ENCODE results near the gene DNAH9. TPM values are rescaled to one million over a fixed set of nuclear protein-coding genes. Genes with fewer than 3 reads are reported as not detected.

Gene DNAH9
- total RNA-seq, 1 experiment from 2014 or later, result 0.22 TPM

DNA sequence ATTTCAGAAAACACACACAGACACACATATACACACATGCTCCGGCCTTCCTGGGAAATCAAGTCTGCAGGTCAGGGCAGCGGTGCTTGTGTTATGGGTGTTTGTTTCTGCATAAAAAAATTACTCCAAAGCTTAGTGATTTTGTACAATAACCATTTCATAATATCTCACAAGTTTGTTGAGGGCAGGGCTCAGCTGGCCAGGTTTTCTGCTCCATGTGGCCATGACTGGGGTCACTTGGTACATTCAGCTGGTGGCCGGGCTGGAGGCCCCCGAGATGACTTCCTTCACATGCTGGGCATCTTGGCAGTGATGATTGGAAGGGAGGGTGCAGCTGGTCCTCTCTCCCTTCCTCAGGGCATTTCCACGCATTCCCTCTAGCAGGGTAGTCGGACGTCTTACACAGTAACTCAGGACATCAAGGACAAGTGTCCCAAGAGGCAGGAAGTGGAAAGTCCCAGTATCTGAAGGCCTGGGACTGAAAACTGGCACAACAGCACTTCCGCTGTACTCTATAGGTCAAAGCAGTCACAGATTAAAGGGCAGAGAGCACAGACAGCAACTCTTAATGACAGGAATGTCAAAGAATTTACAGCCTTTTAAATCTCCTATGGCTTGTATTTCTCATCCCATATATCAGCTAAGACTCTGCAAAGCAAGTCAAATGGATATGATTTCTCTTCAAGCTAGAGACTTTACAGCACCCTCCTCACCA lies 271.6 kb downstream of the DNAH9 start:
- H3K23me2 ChIP-seq (ENCODE audit: insufficient read length, low read depth, low read length, poor library complexity, severe bottlenecking), result no peaks in the 10 kb centered on the region
- no peak overlapping the region for H3K18ac ChIP-seq (ENCODE audit: insufficient read length, low read depth, low read length)
- no peaks in the 10 kb centered on the region for H3K79me2 ChIP-seq (ENCODE audit: insufficient read depth, low read length)
- H2BK20ac ChIP-seq (ENCODE audit: low read depth, low read length, poor library complexity, severe bottlenecking), result no peak overlapping the region
- no peaks in the 10 kb centered on the region for H3K79me1 ChIP-seq (ENCODE audit: insufficient read depth, low read depth, low read length, poor library complexity, severe bottlenecking)
- no peak overlapping the region for H2BK5ac ChIP-seq (ENCODE audit: insufficient read length, low read length)
- H3K27me3 Mint-ChIP-seq (ENCODE audit: low read depth), result peaks cover 2% of the 10 kb centered on the region
- H3K27me3 ChIP-seq (ENCODE audit: insufficient read depth, low read length), result no peaks in the 10 kb centered on the region; the same call in 1 of the 2 replicates
- H3K27ac ChIP-seq (ENCODE audit: insufficient read length, low read depth, low read length), result no peak overlapping the region
- no peaks in the 10 kb centered on the region for H4K20me1 ChIP-seq (ENCODE audit: control insufficient read depth, insufficient read depth, insufficient read length)
- H3K9ac ChIP-seq (ENCODE audit: extremely low read depth, insufficient read length, low read length), result no peak overlapping the region
- H2BK120ac ChIP-seq (ENCODE audit: low read depth, low read length, poor library complexity, severe bottlenecking), result no peak overlapping the region
- H3K9me3 Mint-ChIP-seq, result peaks cover 34 to 35% of the 10 kb centered on the region in 2 experiments
- H3K36me3 Mint-ChIP-seq (ENCODE audit: insufficient read depth in 1 of 3, low read depth in 3 of 3), result peaks cover 9 to 38% (median 18%) of the 10 kb centered on the region in 3 experiments
- no peak overlapping the region for H4K91ac ChIP-seq (ENCODE audit: insufficient read length, low read depth, low read length)
- H3T11ph ChIP-seq (ENCODE audit: low read length), result no peak overlapping the region
- H3K4me3 Mint-ChIP-seq, result no peak overlapping the region
- TF ChIP-seq, protein P1, sequence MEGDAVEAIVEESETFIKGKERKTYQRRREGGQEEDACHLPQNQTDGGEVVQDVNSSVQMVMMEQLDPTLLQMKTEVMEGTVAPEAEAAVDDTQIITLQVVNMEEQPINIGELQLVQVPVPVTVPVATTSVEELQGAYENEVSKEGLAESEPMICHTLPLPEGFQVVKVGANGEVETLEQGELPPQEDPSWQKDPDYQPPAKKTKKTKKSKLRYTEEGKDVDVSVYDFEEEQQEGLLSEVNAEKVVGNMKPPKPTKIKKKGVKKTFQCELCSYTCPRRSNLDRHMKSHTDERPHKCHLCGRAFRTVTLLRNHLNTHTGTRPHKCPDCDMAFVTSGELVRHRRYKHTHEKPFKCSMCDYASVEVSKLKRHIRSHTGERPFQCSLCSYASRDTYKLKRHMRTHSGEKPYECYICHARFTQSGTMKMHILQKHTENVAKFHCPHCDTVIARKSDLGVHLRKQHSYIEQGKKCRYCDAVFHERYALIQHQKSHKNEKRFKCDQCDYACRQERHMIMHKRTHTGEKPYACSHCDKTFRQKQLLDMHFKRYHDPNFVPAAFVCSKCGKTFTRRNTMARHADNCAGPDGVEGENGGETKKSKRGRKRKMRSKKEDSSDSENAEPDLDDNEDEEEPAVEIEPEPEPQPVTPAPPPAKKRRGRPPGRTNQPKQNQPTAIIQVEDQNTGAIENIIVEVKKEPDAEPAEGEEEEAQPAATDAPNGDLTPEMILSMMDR (conservative IDR thresholded peaks at IDR 0.05), result no peak
- H3K56ac ChIP-seq (ENCODE audit: insufficient read length, low read depth, low read length), result no peak overlapping the region
- no peak overlapping the region for H3K4me2 ChIP-seq (ENCODE audit: insufficient read depth, insufficient read length, low read length)
- H3K23ac ChIP-seq (ENCODE audit: insufficient read length, low read depth, low read length), result no peak overlapping the region
- no CpG with 5 or more reads among the region's 8 CpGs for WGBS (ENCODE audit: extremely low coverage, insufficient read length, low lambda C conversion rate)
- no peak overlapping the region for H2BK15ac ChIP-seq (ENCODE audit: low read depth, low read length)
- H3K27ac Mint-ChIP-seq, result no peak overlapping the region; a peak in 1 of 7 replicates
- no peak overlapping the region for H2BK12ac ChIP-seq (ENCODE audit: insufficient read length, low read depth, low read length)
- no peak overlapping the region for H3K4ac ChIP-seq (ENCODE audit: low read depth, low read length)
- H4K8ac ChIP-seq (replicated peaks; ENCODE audit: insufficient read length, low read depth, low read length), result no peak overlapping the region
- H2AFZ ChIP-seq (ENCODE audit: low read length), result no peak overlapping the region
- peaks cover 5% of the 10 kb centered on the region for H3K9me3 ChIP-seq (ENCODE audit: control insufficient read depth, low read depth, low read length)
- no peak overlapping the region for H2AK5ac ChIP-seq (ENCODE audit: insufficient read length, low read length)
- no peaks in the 10 kb centered on the region for H3K4me1 Mint-ChIP-seq
- no peak overlapping the region for H4K5ac ChIP-seq (ENCODE audit: insufficient read length, low read depth, low read length)
- H3K4me1 ChIP-seq (ENCODE audit: insufficient read depth, low read length), result no peaks in the 10 kb centered on the region
- DNase-seq, result peak; percentile 5
- H3K14ac ChIP-seq (ENCODE audit: insufficient read depth, low read length), result no peak overlapping the region
